Measurements from ENCODE around the gene CNN2.
A peak's percentile ranks its signal among the peaks of the same experiment; 100 is the strongest.

CNN2 gene

DNA sequence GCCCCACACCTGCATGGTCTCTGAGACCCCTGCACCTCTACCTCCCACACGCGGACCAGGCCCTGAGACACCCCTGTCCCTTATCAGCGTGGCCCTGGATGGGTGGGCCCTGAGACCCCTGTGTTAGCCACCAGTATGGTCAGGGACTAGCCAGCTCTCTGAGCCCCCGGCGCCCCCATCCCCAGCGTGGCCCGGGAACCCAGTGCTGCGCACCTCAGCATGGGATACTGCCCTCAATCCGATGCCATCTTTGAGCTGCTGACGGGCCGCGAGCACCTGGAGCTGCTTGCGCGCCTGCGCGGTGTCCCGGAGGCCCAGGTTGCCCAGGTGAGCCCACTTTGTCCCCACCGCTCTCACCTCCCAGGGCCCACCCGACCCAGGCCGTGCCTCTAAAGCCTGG is 35.6 kb downstream of the CNN2 start:
- no peaks in the 10 kb centered on the region for H3K9me3 ChIP-seq (ENCODE audit: low read depth, low read length)
- H3K4me3 ChIP-seq = no peak overlapping the region
- no peak overlapping the region for H3K27ac ChIP-seq
- TF ChIP-seq FOXP2 (optimal IDR thresholded peaks at IDR 0.05; ENCODE audit: control extremely low read depth, extremely low read length, insufficient read depth) (no peak), EZH2 (IDR thresholded peaks at IDR 0.05) (no peak), POLR2AphosphoS5 (IDR thresholded peaks at IDR 0.05; ENCODE audit: borderline replicate concordance, low read depth, low read length) (no peak)
- DNase-seq (ENCODE audit: low read depth, low spot score) = no peak
- no peaks in the 10 kb centered on the region for H3K36me3 ChIP-seq (ENCODE audit: insufficient read depth, low read length)
- H3K9ac ChIP-seq (ENCODE audit: insufficient read length) = no peak overlapping the region

DNA sequence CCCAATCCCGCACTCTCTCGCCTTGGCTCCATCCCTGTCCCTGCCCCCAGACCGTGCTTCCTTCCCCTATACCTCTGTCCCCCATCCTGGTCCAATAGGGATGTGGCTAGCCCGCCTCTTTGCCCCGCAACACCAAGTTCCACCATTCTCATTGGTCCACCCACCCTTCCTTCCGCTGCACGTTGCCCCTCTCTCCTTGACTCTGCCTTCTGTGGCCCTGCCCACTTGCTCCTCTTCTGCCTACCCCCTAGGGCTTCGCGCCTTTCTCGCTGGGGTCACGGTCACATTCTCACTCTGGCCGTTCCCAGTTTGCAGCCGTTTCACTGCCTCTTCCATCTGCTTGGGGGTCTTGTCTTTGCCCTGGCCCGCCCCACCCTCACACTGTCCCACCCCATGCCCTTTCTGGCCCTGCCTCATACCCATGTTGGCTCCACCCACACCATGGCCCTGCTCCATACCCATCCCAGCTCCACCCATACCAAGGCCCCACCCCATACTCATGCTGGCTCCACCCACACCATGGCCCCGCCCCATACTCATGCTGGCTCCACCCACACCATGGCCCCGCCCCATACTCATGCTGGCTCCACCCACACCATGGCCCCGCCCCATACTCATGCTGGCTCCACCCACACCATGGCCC is 36.1 kb downstream of the CNN2 start:
- Histone ChIP-seq H3K9me3 (ENCODE audit: low read depth, low read length) (no peaks in the 10 kb centered on the region), H3K36me3 (ENCODE audit: insufficient read depth, low read length) (no peaks in the 10 kb centered on the region), H3K4me3 (no peak overlapping the region), H3K9ac (ENCODE audit: insufficient read length) (no peak overlapping the region), H3K27ac (no peak overlapping the region)
- no peak for DNase-seq (ENCODE audit: low read depth, low spot score)
- no peak for TF ChIP-seq POLR2AphosphoS5 (IDR thresholded peaks at IDR 0.05; ENCODE audit: borderline replicate concordance, low read depth, low read length)
- no peak for TF ChIP-seq FOXP2 (optimal IDR thresholded peaks at IDR 0.05; ENCODE audit: control extremely low read depth, extremely low read length, insufficient read depth)
- no peak for TF ChIP-seq EZH2 (IDR thresholded peaks at IDR 0.05)

DNA sequence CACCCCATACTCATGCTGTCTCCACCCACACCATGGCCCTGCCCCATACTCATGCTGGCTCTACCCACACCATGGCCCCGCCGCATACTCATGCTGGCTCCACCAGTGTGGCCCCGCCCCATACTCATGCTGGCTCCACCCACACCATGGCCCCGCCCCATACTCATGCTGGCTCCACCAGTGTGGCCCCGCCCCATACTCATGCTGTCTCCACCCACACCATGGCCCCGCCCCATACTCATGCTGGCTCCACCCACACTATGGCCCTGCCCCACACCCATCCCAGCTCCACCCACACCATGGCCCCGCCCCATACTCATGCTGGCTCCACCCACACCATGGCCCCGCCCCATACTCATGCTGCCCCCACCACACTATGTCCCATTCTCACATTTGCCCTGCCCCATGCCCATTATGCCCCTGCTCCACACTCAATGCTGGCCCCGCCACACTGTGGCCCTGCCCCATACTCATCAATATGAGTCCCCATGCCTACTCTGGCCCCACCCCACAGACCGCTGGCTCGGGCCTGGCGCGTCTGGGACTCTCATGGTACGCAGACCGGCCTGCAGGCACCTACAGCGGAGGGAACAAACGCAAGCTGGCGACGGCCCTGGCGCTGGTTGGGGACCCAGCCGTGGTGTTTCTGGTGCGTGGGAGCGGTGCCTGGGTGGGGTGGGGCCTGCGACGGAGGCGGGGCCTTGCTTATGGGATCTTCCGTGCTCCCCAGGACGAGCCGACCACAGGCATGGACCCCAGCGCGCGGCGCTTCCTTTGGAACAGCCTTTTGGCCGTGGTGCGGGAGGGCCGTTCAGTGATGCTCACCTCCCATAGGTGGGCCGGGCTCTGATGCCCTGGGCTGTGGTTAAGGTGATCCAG is 36.9 kb downstream of the CNN2 start:
- H3K9ac ChIP-seq (ENCODE audit: insufficient read length) = no peak overlapping the region
- TF ChIP-seq EZH2 (IDR thresholded peaks at IDR 0.05) (no peak), FOXP2 (optimal IDR thresholded peaks at IDR 0.05; ENCODE audit: control extremely low read depth, extremely low read length, insufficient read depth) (no peak), POLR2AphosphoS5 (IDR thresholded peaks at IDR 0.05; ENCODE audit: borderline replicate concordance, low read depth, low read length) (no peak)
- no peaks in the 10 kb centered on the region for H3K36me3 ChIP-seq (ENCODE audit: insufficient read depth, low read length)
- no peak overlapping the region for H3K4me3 ChIP-seq
- H3K9me3 ChIP-seq (ENCODE audit: low read depth, low read length) = no peaks in the 10 kb centered on the region
- no peak overlapping the region for H3K27ac ChIP-seq
- DNase-seq (ENCODE audit: low read depth, low spot score) = no peak

DNA sequence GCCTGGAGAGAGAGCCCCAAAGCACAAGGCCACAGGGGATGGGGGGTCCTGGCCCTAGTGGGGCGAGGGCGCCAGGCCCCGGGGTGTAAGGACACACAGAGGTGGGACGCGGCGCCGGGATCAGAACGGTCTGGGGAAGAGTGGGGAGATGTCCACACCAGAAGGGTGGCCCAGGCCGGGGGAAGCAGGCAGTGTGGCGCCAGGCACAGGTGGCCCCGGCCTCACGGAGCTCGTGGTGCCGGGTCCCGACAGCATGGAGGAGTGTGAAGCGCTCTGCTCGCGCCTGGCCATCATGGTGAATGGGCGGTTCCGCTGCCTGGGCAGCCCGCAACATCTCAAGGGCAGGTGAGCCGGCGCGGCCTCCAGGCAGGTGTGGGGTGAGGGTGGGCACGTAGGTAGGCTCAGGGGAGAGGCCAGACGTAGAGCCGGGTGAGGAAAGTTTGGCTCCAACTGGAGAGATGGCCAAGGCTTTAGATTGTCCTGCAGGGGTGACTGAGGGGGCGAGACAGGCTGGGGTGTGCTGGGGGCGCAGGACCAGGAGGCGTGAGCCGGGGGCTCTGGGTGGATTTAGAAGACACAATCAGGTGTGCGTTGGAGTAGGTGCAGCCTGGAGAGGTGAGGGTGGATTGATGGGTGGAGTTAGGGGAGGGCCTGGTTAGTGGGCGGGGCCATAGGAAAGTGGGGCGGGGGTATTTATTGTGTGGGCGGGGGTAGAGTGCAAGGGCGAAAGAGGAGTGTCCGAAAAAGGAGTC is 37.7 kb downstream of the CNN2 start:
- TF ChIP-seq FOXP2 (optimal IDR thresholded peaks at IDR 0.05; ENCODE audit: control extremely low read depth, extremely low read length, insufficient read depth) (no peak), EZH2 (IDR thresholded peaks at IDR 0.05) (no peak), POLR2AphosphoS5 (IDR thresholded peaks at IDR 0.05; ENCODE audit: borderline replicate concordance, low read depth, low read length) (no peak)
- H3K27ac ChIP-seq = no peak overlapping the region
- no peak overlapping the region for H3K4me3 ChIP-seq
- H3K9me3 ChIP-seq (ENCODE audit: low read depth, low read length) = no peaks in the 10 kb centered on the region
- DNase-seq (ENCODE audit: low read depth, low spot score) = no peak
- no peaks in the 10 kb centered on the region for H3K36me3 ChIP-seq (ENCODE audit: insufficient read depth, low read length)
- no peak overlapping the region for H3K9ac ChIP-seq (ENCODE audit: insufficient read length)

DNA sequence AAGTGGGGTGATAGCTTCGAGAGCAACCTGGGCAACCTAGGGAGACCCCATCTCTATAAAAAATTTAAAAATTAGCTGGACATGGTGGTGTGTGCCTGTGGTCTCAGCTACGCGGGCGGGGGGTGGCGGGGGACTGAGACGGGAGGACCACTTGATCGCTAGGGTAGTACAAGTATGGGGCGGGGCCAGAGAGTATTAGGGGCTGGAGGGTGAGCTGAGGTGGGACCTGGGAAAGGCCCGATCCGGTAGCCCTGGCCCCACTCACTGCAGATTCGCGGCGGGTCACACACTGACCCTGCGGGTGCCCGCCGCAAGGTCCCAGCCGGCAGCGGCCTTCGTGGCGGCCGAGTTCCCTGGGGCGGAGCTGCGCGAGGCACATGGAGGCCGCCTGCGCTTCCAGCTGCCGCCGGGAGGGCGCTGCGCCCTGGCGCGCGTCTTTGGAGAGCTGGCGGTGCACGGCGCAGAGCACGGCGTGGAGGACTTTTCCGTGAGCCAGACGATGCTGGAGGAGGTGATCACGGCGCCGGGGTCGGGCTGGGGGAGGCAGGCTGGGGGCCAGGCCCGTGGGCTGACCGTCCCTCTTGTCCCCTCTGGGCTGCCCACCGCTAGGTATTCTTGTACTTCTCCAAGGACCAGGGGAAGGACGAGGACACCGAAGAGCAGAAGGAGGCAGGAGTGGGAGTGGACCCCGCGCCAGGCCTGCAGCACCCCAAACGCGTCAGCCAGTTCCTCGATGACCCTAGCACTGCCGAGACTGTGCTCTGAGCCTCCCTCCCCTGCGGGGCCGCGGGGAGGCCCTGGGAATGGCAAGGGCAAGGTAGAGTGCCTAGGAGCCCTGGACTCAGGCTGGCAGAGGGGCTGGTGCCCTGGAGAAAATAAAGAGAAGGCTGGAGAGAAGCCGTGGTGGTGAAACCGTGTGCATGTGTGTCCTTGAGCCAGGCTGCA is 38.5 kb downstream of the CNN2 start:
- no peaks in the 10 kb centered on the region for H3K9me3 ChIP-seq (ENCODE audit: low read depth, low read length)
- no peak overlapping the region for H3K9ac ChIP-seq (ENCODE audit: insufficient read length)
- TF ChIP-seq EZH2 (IDR thresholded peaks at IDR 0.05) (no peak), POLR2AphosphoS5 (IDR thresholded peaks at IDR 0.05; ENCODE audit: borderline replicate concordance, low read depth, low read length) (no peak), FOXP2 (optimal IDR thresholded peaks at IDR 0.05; ENCODE audit: control extremely low read depth, extremely low read length, insufficient read depth) (no peak)
- H3K27ac ChIP-seq = no peak overlapping the region
- H3K4me3 ChIP-seq = peak overlapping the region; percentile 68
- no peaks in the 10 kb centered on the region for H3K36me3 ChIP-seq (ENCODE audit: insufficient read depth, low read length)
- DNase-seq (ENCODE audit: low read depth, low spot score) = no peak

DNA sequence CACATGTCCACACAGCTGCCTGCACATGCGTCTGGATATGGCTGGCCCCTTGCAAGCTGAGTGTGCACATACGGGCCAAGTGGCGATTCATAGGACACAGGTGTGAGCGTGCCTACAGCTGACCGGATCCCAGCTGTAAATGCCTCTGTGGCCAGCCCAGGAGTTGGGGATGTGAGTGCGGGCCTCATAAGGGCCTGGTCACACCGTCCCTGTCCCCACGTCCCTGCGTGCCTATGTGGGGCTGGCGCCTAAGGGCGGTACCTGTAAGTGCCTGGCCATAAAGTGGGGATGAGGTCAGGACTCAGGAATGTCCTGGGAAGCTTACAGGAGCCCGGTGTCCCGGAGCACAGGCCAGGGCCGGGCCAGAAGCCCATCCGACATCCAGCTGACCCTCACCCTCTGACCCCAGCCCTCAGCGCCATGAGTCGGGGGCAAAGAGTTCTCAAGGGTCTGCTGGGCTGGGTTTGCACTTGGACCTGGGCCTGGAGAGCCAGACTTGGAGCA is 39.2 kb downstream of the CNN2 start:
- Histone ChIP-seq H3K4me3 (no peak overlapping the region; the same call in 1 of the 2 replicates), H3K9ac (ENCODE audit: insufficient read length) (no peak overlapping the region), H3K9me3 (ENCODE audit: low read depth, low read length) (no peaks in the 10 kb centered on the region), H3K36me3 (ENCODE audit: insufficient read depth, low read length) (no peaks in the 10 kb centered on the region), H3K27ac (no peak overlapping the region)
- DNase-seq (ENCODE audit: low read depth, low spot score) = no peak
- no peak for TF ChIP-seq EZH2 (IDR thresholded peaks at IDR 0.05)
- TF ChIP-seq FOXP2 (optimal IDR thresholded peaks at IDR 0.05; ENCODE audit: control extremely low read depth, extremely low read length, insufficient read depth) = no peak
- no peak for TF ChIP-seq POLR2AphosphoS5 (IDR thresholded peaks at IDR 0.05; ENCODE audit: borderline replicate concordance, low read depth, low read length)

DNA sequence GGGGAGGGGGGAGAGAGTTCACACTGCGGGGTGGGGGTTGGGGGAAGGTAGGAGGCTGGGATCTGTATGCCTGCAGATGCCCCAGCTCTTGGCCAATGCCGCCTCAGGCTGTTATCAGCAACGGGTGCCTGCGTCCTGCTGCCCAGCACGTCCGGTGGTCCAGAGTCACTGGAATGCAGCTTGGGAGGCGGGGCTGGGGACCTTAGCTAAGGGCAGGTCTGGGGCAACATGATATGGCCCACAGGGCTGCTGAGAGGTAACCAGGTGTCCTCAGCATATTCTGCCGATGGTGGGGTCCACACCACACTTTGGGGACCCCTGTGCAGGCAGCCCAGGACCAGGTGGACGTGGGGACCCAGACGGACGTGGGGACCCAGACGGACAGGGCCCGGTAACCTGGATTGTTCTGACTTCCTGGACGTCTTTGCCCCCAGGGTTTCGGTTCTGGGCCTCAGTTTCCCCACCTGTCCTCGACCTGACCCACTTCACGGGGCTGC is 39.9 kb downstream of the CNN2 start:
- TF ChIP-seq FOXP2 (optimal IDR thresholded peaks at IDR 0.05; ENCODE audit: control extremely low read depth, extremely low read length, insufficient read depth) = no peak
- TF ChIP-seq EZH2 (IDR thresholded peaks at IDR 0.05) = no peak
- no peak for TF ChIP-seq POLR2AphosphoS5 (IDR thresholded peaks at IDR 0.05; ENCODE audit: borderline replicate concordance, low read depth, low read length)
- Histone ChIP-seq H3K4me3 (peak overlapping the region; percentile 85), H3K9ac (ENCODE audit: insufficient read length) (no peak overlapping the region), H3K36me3 (ENCODE audit: insufficient read depth, low read length) (no peaks in the 10 kb centered on the region), H3K27ac (no peak overlapping the region), H3K9me3 (ENCODE audit: low read depth, low read length) (no peaks in the 10 kb centered on the region)
- DNase-seq (ENCODE audit: low read depth, low spot score) = no peak
